ENCODE measurements around the gene ANO7.

DNA sequence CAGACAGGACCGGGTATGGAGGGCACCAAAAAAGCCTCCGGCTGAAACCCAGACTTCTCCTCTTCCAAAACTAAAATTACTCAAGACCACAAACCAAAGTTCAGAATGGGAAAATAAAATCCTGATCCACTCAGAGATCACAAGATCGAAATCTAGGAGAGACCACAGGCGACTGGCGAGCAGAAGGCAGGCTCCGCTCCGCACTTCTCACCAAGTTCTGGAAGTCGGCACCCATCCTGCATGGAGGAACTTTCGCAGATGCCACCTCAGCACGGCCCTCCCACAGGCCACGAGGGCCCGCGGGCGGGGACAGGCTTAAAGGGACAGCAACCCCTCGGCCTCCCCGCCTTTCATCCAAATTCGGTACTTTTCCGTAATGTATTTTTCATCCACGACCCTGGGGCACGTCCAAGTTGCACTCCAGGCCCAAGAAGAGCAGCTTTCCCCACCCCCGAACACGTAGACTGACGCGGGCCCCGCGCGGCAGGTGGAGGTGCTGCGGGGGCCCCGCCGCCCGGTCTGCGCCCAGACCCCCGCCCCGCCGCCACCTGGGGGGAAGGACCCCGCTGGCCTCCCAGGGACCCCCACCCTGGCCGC, 83.3 kb downstream of the ANO7 start:
- TF ChIP-seq, protein P1, sequence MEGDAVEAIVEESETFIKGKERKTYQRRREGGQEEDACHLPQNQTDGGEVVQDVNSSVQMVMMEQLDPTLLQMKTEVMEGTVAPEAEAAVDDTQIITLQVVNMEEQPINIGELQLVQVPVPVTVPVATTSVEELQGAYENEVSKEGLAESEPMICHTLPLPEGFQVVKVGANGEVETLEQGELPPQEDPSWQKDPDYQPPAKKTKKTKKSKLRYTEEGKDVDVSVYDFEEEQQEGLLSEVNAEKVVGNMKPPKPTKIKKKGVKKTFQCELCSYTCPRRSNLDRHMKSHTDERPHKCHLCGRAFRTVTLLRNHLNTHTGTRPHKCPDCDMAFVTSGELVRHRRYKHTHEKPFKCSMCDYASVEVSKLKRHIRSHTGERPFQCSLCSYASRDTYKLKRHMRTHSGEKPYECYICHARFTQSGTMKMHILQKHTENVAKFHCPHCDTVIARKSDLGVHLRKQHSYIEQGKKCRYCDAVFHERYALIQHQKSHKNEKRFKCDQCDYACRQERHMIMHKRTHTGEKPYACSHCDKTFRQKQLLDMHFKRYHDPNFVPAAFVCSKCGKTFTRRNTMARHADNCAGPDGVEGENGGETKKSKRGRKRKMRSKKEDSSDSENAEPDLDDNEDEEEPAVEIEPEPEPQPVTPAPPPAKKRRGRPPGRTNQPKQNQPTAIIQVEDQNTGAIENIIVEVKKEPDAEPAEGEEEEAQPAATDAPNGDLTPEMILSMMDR (IDR thresholded peaks at IDR 0.05): no peak
- no peak for TF ChIP-seq EP300 (IDR thresholded peaks at IDR 0.05)

Data from sigmoid colon (tissue), 4 donors.